Kidney epithelial cell (primary cell): Measurements from ENCODE around the gene PHACTR2. TPM values are rescaled to one million over a fixed set of nuclear protein-coding genes. Genes with fewer than 3 reads are reported as not detected.

Experiments used
- DNase-seq: peaks from one replicate; pipeline ENCODE4 v3.0.0-alpha.2; 2010; ENCODE audit warnings: low read depth
- H3K27me3 ChIP-seq: 2 replicates; pipeline ENCODE4 v1.6.0; 2011; ENCODE audit warnings: low read length; ENCODE audit not compliant: control insufficient read depth, insufficient read depth
- H3K36me3 ChIP-seq: 2 replicates; pipeline ENCODE4 v1.5.1; 2011; ENCODE audit warnings: low read length; ENCODE audit not compliant: control insufficient read depth, insufficient read depth
- H3K4me3 ChIP-seq: 2 replicates; pipeline ENCODE4 v1.5.1; 2011; ENCODE audit warnings: low read depth, mild to moderate bottlenecking, control low read depth, low read length
- total RNA-seq: library from RNA; depleted of rRNA; stranded (reverse); fragments of >200 nt; gene quantifications from 2 replicates; pipeline ENCODE4 v1.2.3, GENCODE V29; 2015
- TF ChIP-seq, protein P1 (sequence below): IDR thresholded peaks from 2 replicates; pipeline ENCODE4 v1.5.1; 2011; ENCODE audit warnings: mild to moderate bottlenecking, moderate library complexity, low read length, control low read depth, inconsistent platforms; ENCODE audit not compliant: insufficient read depth, poor library complexity, severe bottlenecking

The PHACTR2 gene
- total RNA-seq, 1 donor from 2014 or later = 19.6 TPM

- no peak for DNase-seq
- no peaks in the 10 kb centered on the region for H3K36me3 ChIP-seq
- H3K4me3 ChIP-seq = no peak overlapping the region
- TF ChIP-seq, protein P1, sequence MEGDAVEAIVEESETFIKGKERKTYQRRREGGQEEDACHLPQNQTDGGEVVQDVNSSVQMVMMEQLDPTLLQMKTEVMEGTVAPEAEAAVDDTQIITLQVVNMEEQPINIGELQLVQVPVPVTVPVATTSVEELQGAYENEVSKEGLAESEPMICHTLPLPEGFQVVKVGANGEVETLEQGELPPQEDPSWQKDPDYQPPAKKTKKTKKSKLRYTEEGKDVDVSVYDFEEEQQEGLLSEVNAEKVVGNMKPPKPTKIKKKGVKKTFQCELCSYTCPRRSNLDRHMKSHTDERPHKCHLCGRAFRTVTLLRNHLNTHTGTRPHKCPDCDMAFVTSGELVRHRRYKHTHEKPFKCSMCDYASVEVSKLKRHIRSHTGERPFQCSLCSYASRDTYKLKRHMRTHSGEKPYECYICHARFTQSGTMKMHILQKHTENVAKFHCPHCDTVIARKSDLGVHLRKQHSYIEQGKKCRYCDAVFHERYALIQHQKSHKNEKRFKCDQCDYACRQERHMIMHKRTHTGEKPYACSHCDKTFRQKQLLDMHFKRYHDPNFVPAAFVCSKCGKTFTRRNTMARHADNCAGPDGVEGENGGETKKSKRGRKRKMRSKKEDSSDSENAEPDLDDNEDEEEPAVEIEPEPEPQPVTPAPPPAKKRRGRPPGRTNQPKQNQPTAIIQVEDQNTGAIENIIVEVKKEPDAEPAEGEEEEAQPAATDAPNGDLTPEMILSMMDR = no peak
- no peaks in the 10 kb centered on the region for H3K27me3 ChIP-seq
Measured at GRCh38 chr6:143674483-143675381, 3.0 kb upstream of the PHACTR2 start.

GRCh38 chr6:143675382-143675900 is 2.3 kb upstream of the PHACTR2 start:
- TF ChIP-seq, protein P1 = no peak
- no peak overlapping the region for H3K4me3 ChIP-seq
- no peaks in the 10 kb centered on the region for H3K36me3 ChIP-seq
- no peak for DNase-seq
- no peaks in the 10 kb centered on the region for H3K27me3 ChIP-seq

- no peak for DNase-seq
- TF ChIP-seq, protein P1 = no peak
- no peaks in the 10 kb centered on the region for H3K27me3 ChIP-seq
- no peak overlapping the region for H3K4me3 ChIP-seq
- no peaks in the 10 kb centered on the region for H3K36me3 ChIP-seq
Measured at GRCh38 chr6:143675946-143676345, 1.8 kb upstream of the PHACTR2 start.

DNA sequence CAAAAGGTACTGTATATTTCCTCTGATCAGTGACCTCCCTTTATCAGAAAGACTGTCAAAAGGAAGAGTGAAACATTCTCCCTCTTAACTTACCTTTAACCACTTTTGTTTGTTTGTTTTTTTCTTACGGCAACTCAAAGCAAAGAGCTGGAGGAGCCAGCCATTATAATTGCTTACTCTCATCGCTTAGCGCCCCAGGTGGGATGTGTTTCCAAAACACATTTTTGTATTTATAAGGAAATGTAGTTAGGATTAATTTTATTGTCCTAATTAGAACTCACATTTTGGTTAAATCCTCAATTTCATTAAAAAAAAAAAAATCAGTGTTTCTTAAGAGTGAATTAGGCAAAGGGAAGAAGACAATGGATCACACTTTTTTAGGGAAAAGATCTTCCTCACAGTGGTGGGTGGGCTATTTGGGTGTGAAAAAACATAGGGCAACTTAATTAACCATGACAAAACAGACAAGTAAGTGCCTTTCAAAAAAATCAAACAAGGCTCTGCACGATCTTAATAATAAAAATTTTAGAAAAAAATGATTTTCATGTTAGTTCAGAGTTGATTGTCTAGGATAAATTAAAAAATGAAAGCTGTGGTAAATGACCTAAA is 1.2 kb upstream of the PHACTR2 start:
- TF ChIP-seq, protein P1 = no peak
- Histone ChIP-seq H3K27me3 (no peaks in the 10 kb centered on the region), H3K36me3 (no peaks in the 10 kb centered on the region), H3K4me3 (no peak overlapping the region)
- no peak for DNase-seq

- Histone ChIP-seq H3K36me3 (no peaks in the 10 kb centered on the region), H3K4me3 (peak overlapping the region; percentile 66), H3K27me3 (no peaks in the 10 kb centered on the region)
- DNase-seq = no peak
- TF ChIP-seq, protein P1 = no peak
Measured at GRCh38 chr6:143677577-143677890, 231 bp upstream of the PHACTR2 start.
